Kidney epithelial cell (primary cell): ENCODE data around the gene CCDC57. TPM values are rescaled to one million over a fixed set of nuclear protein-coding genes. Genes with fewer than 3 reads are reported as not detected.

ENCODE experiments used
- DNase-seq: peaks from one replicate; pipeline ENCODE4 v3.0.0-alpha.2; 2010; ENCODE audit warnings: low read depth
- H3K27me3 ChIP-seq: 2 replicates; pipeline ENCODE4 v1.6.0; 2011; ENCODE audit warnings: low read length; ENCODE audit not compliant: control insufficient read depth, insufficient read depth
- H3K36me3 ChIP-seq: 2 replicates; pipeline ENCODE4 v1.5.1; 2011; ENCODE audit warnings: low read length; ENCODE audit not compliant: control insufficient read depth, insufficient read depth
- H3K4me3 ChIP-seq: 2 replicates; pipeline ENCODE4 v1.5.1; 2011; ENCODE audit warnings: low read depth, mild to moderate bottlenecking, control low read depth, low read length
- CTCF ChIP-seq: IDR thresholded peaks from 2 replicates; pipeline ENCODE4 v1.5.1; 2011; ENCODE audit warnings: mild to moderate bottlenecking, moderate library complexity, low read length, control low read depth, inconsistent platforms; ENCODE audit not compliant: insufficient read depth, poor library complexity, severe bottlenecking
- total RNA-seq: library from RNA; depleted of rRNA; stranded (reverse); fragments of >200 nt; gene quantifications from 2 replicates; pipeline ENCODE4 v1.2.3, GENCODE V29; 2015

CCDC57 gene
- total RNA-seq, 1 donor from 2014 or later = 25.5 TPM

DNA sequence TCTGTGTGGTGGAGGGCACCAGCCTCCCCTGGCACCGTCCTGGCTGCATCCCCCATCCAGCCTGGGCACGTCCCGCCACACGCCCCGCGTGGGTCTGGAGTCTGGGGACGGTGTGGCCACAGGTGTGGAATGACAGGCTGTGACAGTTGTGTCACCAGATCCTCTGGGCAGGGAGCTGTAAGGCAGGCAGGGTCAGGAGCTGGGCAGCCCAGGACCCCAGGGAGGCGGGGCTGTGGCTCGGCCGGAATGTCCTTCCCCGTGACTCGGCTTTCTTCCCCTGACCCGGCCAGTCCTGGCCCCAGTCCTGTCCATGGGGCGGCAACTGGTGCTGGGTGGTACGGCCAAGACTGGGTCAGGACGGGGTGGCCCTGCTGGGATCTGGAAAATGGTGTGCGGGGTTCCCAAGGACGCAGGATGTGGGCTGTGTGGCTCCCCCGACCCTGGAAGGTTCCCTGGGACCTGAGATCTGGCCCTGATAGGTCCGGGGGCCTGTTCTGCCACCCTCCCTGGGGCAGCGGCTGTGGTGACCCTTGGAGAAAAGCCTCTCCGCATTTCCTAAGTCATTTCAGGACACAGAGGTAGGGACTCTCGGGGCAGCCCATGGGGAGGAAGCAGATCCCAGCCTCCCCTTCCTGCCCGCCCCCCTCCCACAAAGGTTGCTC is 12.9 kb upstream of the CCDC57 start:
- TF ChIP-seq CTCF = no peak
- no peak for DNase-seq
- no peaks in the 10 kb centered on the region for H3K36me3 ChIP-seq
- no peak overlapping the region for H3K4me3 ChIP-seq
- H3K27me3 ChIP-seq = no peaks in the 10 kb centered on the region

- Histone ChIP-seq H3K4me3 (no peak overlapping the region), H3K36me3 (no peaks in the 10 kb centered on the region), H3K27me3 (no peaks in the 10 kb centered on the region)
- no peak for DNase-seq
- TF ChIP-seq CTCF = no peak
Observed at GRCh38 chr17:82224666-82225065, 12.0 kb upstream of the CCDC57 start.

GRCh38 chr17:82223517-82223916 is 10.9 kb upstream of the CCDC57 start:
- Histone ChIP-seq H3K4me3 (no peak overlapping the region), H3K27me3 (no peaks in the 10 kb centered on the region), H3K36me3 (no peaks in the 10 kb centered on the region)
- DNase-seq = no peak
- no peak for TF ChIP-seq CTCF

GRCh38 chr17:82222816-82223215 is 10.2 kb upstream of the CCDC57 start:
- no peaks in the 10 kb centered on the region for H3K36me3 ChIP-seq
- no peaks in the 10 kb centered on the region for H3K27me3 ChIP-seq
- DNase-seq = no peak
- TF ChIP-seq CTCF = no peak
- no peak overlapping the region for H3K4me3 ChIP-seq

GRCh38 chr17:82221341-82221902 is 8.8 kb upstream of the CCDC57 start:
- no peak for TF ChIP-seq CTCF
- Histone ChIP-seq H3K4me3 (no peak overlapping the region), H3K36me3 (no peaks in the 10 kb centered on the region), H3K27me3 (no peaks in the 10 kb centered on the region)
- DNase-seq = no peak
